Loucy (cell line): ENCODE data around the gene PYCR2.

Experiments used
- H2AFZ ChIP-seq: fragments of 200-600 bp; sonication (generic); 2 replicates; pipeline ENCODE4 v1.6.0; 2016; ENCODE audit warnings: antibody characterized with exemption, mild to moderate bottlenecking, low read length, moderate library complexity
- H3F3A ChIP-seq: fragments of 200-600 bp; 2 replicates; pipeline ENCODE4 v1.6.0; 2016; ENCODE audit warnings: antibody characterized with exemption, low read depth, mild to moderate bottlenecking
- H3K27me3 ChIP-seq: fragments of 200-600 bp; sonication (generic); 2 replicates; pipeline ENCODE4 v1.6.1; 2014; ENCODE audit warnings: low read length, mild to moderate bottlenecking; ENCODE audit not compliant: insufficient read depth, poor library complexity, severe bottlenecking
- H3K36me3 ChIP-seq: fragments of 200-600 bp; sonication (generic); 2 replicates; pipeline ENCODE4 v1.6.1; 2016; ENCODE audit warnings: low read length; ENCODE audit not compliant: insufficient read depth
- H3K4me1 ChIP-seq: fragments of 200-600 bp; sonication (generic); 2 replicates; pipeline ENCODE4 v1.5.1; 2014; ENCODE audit warnings: low read length, mild to moderate bottlenecking; ENCODE audit not compliant: insufficient read depth, poor library complexity, severe bottlenecking
- H3K4me2 ChIP-seq: fragments of 200-600 bp; sonication (generic); 2 replicates; pipeline ENCODE4 v1.6.0; 2014; ENCODE audit warnings: antibody characterized with exemption, low read length, low read depth, mild to moderate bottlenecking; ENCODE audit not compliant: poor library complexity, severe bottlenecking
- H3K4me3 ChIP-seq: fragments of 200-600 bp; sonication (generic); 2 replicates; pipeline ENCODE4 v1.5.1; 2014; ENCODE audit warnings: low read length, mild to moderate bottlenecking, mixed read lengths; ENCODE audit not compliant: poor library complexity, severe bottlenecking
- H3K79me2 ChIP-seq: fragments of 200-600 bp; sonication (generic); 2 replicates; pipeline ENCODE4 v1.6.1; 2014; ENCODE audit warnings: low read length; ENCODE audit not compliant: insufficient read depth
- H3K9ac ChIP-seq: fragments of 200-600 bp; sonication (generic); 2 replicates; pipeline ENCODE4 v1.6.0; 2014; ENCODE audit warnings: mild to moderate bottlenecking, low read depth, low read length, moderate library complexity; ENCODE audit not compliant: poor library complexity, severe bottlenecking
- H3K9me2 ChIP-seq: fragments of 200-600 bp; sonication (generic); replicated peaks from 2 replicates; pipeline ENCODE4 v1.6.1; 2016; ENCODE audit warnings: low read depth, low read length, mixed read lengths
- H3K9me3 ChIP-seq: fragments of 200-600 bp; sonication (generic); 2 replicates; pipeline ENCODE4 v1.6.1; 2014; ENCODE audit warnings: mild to moderate bottlenecking, antibody characterized with exemption, low read length, low read depth; ENCODE audit not compliant: insufficient read depth
- H4K20me1 ChIP-seq: fragments of 200-600 bp; sonication (generic); 2 replicates; pipeline ENCODE4 v1.6.0; 2014; ENCODE audit warnings: antibody characterized with exemption, low read length, mild to moderate bottlenecking; ENCODE audit not compliant: insufficient read depth, poor library complexity, severe bottlenecking
- EZH2phosphoT487 ChIP-seq: fragments of 200-600 bp; IDR thresholded peaks from 2 replicates; pipeline ENCODE4 v1.6.1; 2018; ENCODE audit warnings: antibody characterized with exemption, mild to moderate bottlenecking, moderate library complexity, borderline replicate concordance
- TF ChIP-seq, protein P1 (sequence below): fragments of 200-600 bp; sonication (generic); conservative IDR thresholded peaks from 2 replicates; pipeline ENCODE4 v1.5.1; 2014; ENCODE audit warnings: mild to moderate bottlenecking, antibody characterized with exemption, low read length

The PYCR2 gene

DNA sequence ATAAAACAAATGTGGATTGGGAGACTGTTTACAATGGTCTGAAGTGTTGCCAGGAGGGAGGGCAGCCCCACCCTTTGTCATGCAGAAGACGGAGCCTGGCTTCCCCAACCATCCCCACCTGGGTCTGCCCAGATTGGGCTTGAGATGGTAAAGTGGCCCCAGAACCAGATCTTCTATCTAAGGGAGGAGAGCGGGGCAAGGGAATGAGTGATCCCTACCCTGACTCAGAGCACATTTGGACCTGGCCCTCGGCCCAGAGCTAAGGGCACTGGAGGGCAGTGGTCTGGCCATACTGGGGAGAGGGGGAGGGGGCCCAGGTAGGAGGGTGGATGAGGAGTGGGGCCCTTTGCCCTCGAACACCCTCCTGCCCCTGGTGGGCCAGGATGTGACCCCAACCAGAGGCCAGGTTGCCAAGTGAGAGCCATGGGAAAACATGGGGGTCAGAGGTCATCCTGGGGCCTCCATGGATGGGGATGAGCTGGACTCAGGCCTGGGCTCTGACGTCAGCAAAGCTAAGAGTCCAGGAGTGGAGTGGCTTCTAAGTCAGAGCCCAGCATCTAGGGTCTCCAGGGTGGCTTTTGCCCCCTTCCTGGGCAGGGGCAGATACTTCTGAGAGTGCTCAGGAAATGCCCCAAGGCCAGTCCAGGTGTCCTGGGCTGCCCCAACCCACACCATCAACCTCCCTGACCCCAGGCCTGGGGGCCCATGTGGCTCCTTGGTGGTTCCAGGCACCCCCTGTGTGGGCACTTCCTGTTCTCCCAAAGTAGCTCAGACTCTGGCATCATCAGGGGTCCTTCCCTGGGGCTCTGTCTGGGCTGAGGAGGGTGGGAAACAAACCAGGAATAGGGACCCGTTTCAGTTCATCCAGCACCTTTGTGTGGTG is 33.5 kb downstream of the PYCR2 start:
- Histone ChIP-seq H3K9me2 (no peaks in the 10 kb centered on the region), H3K9ac (no peak overlapping the region), H4K20me1 (no peaks in the 10 kb centered on the region), H3K4me2 (no peak overlapping the region), H3K4me1 (no peaks in the 10 kb centered on the region), H3K36me3 (no peaks in the 10 kb centered on the region), H3K79me2 (no peaks in the 10 kb centered on the region), H3K4me3 (no peak overlapping the region), H3K9me3 (no peaks in the 10 kb centered on the region), H3F3A (no peaks in the 10 kb centered on the region), H3K27me3 (no peaks in the 10 kb centered on the region), H2AFZ (no peak overlapping the region)
- TF ChIP-seq, protein P1, sequence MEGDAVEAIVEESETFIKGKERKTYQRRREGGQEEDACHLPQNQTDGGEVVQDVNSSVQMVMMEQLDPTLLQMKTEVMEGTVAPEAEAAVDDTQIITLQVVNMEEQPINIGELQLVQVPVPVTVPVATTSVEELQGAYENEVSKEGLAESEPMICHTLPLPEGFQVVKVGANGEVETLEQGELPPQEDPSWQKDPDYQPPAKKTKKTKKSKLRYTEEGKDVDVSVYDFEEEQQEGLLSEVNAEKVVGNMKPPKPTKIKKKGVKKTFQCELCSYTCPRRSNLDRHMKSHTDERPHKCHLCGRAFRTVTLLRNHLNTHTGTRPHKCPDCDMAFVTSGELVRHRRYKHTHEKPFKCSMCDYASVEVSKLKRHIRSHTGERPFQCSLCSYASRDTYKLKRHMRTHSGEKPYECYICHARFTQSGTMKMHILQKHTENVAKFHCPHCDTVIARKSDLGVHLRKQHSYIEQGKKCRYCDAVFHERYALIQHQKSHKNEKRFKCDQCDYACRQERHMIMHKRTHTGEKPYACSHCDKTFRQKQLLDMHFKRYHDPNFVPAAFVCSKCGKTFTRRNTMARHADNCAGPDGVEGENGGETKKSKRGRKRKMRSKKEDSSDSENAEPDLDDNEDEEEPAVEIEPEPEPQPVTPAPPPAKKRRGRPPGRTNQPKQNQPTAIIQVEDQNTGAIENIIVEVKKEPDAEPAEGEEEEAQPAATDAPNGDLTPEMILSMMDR, result no peak
- TF ChIP-seq EZH2phosphoT487, result no peak

DNA sequence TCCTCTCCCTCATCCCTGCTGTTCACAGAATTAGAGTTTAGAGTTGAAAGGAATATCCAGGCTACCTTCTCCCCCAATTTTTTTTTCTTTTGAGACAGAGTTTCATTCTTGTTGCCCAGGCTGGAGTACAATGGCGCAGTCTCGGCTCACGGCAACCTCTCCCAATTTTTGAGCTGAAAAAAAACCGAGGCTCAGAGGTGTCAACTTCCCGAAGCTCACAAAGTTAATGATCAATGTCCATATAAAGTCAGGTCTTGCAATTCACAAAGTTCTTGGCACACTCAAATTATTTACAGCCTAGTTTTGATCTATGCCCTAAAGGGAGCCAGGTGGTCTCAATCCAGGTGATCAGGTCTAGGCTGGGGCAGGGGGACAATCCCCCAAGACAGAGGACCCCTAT is 34.3 kb downstream of the PYCR2 start:
- Histone ChIP-seq H3K4me2 (no peak overlapping the region), H3K79me2 (no peaks in the 10 kb centered on the region), H3K4me1 (no peaks in the 10 kb centered on the region), H3K9me3 (no peaks in the 10 kb centered on the region), H4K20me1 (no peaks in the 10 kb centered on the region), H3K36me3 (no peaks in the 10 kb centered on the region), H3K9me2 (no peaks in the 10 kb centered on the region), H3K4me3 (no peak overlapping the region), H2AFZ (no peak overlapping the region), H3K27me3 (no peaks in the 10 kb centered on the region), H3K9ac (no peak overlapping the region), H3F3A (no peaks in the 10 kb centered on the region)
- no peak for TF ChIP-seq EZH2phosphoT487
- TF ChIP-seq, protein P1, result no peak

DNA sequence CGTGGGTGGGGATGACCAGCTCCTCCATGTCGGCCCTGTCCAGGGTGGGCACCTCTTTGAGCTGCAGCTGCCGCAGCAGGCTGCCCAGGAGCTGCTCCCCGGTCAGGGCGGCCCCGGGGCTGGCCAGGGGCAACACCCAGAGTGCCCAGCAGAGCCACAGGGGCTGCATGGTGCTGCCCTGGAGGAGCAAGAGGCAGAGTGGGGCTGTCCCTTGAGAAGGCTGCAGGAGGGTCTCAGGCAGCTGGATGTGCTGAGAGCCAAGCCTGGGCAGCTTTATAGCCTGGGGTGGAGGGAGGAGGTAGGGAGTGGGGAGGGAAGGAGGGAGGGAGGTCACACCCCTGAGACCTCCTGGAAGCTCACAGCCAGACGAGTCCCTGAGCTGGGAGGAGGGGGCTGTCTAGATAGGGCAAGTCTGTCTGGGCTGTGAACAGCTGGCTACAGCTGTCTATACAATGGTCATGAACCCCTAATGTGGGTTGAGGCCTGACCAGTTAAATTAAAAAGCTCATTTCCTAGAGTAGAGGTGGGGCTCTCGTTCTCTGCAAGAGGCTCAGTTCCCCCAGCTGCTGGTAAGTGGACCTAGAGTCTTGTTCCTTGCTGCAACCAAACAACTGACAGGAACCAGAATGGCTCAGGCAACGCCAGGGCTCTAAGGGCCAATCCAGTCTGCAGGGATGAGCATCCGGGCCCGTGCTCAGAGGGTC is 35.0 kb downstream of the PYCR2 start, which contains the start of gene LEFTY1:
TSS of gene LEFTY1 (minus strand) at position 249 of the 704 bp plus-strand sequence. CDS start at position 169, 80 bp downstream.
- Histone ChIP-seq H3K27me3 (no peaks in the 10 kb centered on the region), H3K4me3 (no peak within 1 kb of the TSS), H4K20me1 (no peaks in the 10 kb centered on the region), H2AFZ (no peak within 1 kb of the TSS), H3K9ac (no peak within 1 kb of the TSS), H3K9me3 (no peaks in the 10 kb centered on the region), H3K36me3 (no peaks in the 10 kb centered on the region), H3K9me2 (no peaks in the 10 kb centered on the region), H3F3A (no peaks in the 10 kb centered on the region), H3K4me1 (no peaks in the 10 kb centered on the region), H3K79me2 (no peaks in the 10 kb centered on the region), H3K4me2 (no peak within 1 kb of the TSS)
- TF ChIP-seq EZH2phosphoT487, result no peak
- TF ChIP-seq, protein P1, result no peak
